Tibial nerve (tissue), 4 donors: Measurements from ENCODE around the gene LIPM. TPM values are rescaled to one million over a fixed set of nuclear protein-coding genes. Genes with fewer than 3 reads are reported as not detected.

Experiments used
- DNase-seq, 2 donors: peaks; one replicate each; pipeline ENCODE4 v3.0.0-alpha.2; 2019; ENCODE audit warnings: low spot score in 2 of 2
- H3K27ac ChIP-seq, 4 donors: fragments of 200-600 bp; sonication (generic) in 3 of 4; one replicate each; pipeline ENCODE4 v1.5.1; 2017 to 2019; ENCODE audit warnings: mild to moderate bottlenecking in 1 of 4
- H3K27me3 ChIP-seq, 2 donors: fragments of 200-600 bp; sonication (generic) in 1 of 2; one replicate each; pipeline versions ENCODE4 v1.5.1 to v1.6.0; 2017 to 2019
- H3K36me3 ChIP-seq, 3 donors: fragments of 200-600 bp; sonication (generic); one replicate each; pipeline ENCODE4 v1.5.1; 2018 to 2019
- H3K4me1 ChIP-seq, 4 donors: fragments of 200-600 bp; sonication (generic) in 3 of 4; one replicate each; pipeline ENCODE4 v1.5.1; 2017 to 2019
- H3K4me3 ChIP-seq, 4 donors: fragments of 200-600 bp; sonication (generic) in 3 of 4; one replicate each; pipeline ENCODE4 v1.5.1; 2017 to 2019; ENCODE audit warnings: mild to moderate bottlenecking in 1 of 4, moderate library complexity in 1 of 4
- H3K9me3 ChIP-seq, 4 donors: fragments of 200-600 bp; sonication (generic) in 3 of 4; one replicate each; pipeline ENCODE4 v1.5.1; 2017 to 2019
- CTCF ChIP-seq, 5 experiments: fragments of 200-600 bp in 3 of 5; fragments of 450-650 bp in 2 of 5; sonication (generic) in 3 of 5; IDR thresholded peaks; one replicate each; pipeline ENCODE4 v1.5.1; 2016 to 2019; ENCODE audit warnings: antibody characterized with exemption in 5 of 5, mild to moderate bottlenecking in 3 of 5, moderate library complexity in 2 of 5
- EP300 ChIP-seq, 2 donors: sonication (generic); formaldehyde crosslinking; IDR thresholded peaks; one replicate each; pipeline ENCODE4 v1.6.1; 2017; ENCODE audit warnings: antibody characterized with exemption in 2 of 2, mild to moderate bottlenecking in 1 of 2
- POLR2A ChIP-seq, 2 donors: fragments of 450-650 bp; IDR thresholded peaks; one replicate each; pipeline ENCODE4 v1.6.1; 2017; ENCODE audit warnings: antibody characterized with exemption in 2 of 2, mild to moderate bottlenecking in 2 of 2, moderate library complexity in 2 of 2
- WGBS, 2 donors: methylation state at CpG; one replicate each; pipeline ENCODE4 v1.1.5; 2018; 5-methylcytosine and 5-hydroxymethylcytosine counted together
- total RNA-seq, 4 donors: library from RNA; depleted of rRNA; stranded (reverse); fragments of >200 nt; gene quantifications; one replicate each; pipeline ENCODE4 v1.1.0, GENCODE V29; 2016

Gene LIPM
- total RNA-seq, result not detected

- WGBS, 2 donors, result 71 to 81% methylated on average over 2 of the region's 2 CpGs
- H3K9me3 ChIP-seq, result no peaks in the 10 kb centered on the region
- no peak for DNase-seq
- TF ChIP-seq EP300 (IDR thresholded peaks at IDR 0.05) (no peak), CTCF (IDR thresholded peaks at IDR 0.05) (no peak), POLR2A (IDR thresholded peaks at IDR 0.05) (no peak)
- no peak within 1 kb of the TSS for H3K27ac ChIP-seq
- no peaks in the 10 kb centered on the region for H3K36me3 ChIP-seq
- H3K4me3 ChIP-seq, result no peak within 1 kb of the TSS
- H3K27me3 ChIP-seq, result no peaks in the 10 kb centered on the region
- no peaks in the 10 kb centered on the region for H3K4me1 ChIP-seq
Observed at GRCh38 chr10:88802523-88803285, at the start of gene LIPM. Gene LIPM, plus strand, starts transcription at chr10:88802730. Its CDS starts 167 bp downstream, at chr10:88802897.

DNA sequence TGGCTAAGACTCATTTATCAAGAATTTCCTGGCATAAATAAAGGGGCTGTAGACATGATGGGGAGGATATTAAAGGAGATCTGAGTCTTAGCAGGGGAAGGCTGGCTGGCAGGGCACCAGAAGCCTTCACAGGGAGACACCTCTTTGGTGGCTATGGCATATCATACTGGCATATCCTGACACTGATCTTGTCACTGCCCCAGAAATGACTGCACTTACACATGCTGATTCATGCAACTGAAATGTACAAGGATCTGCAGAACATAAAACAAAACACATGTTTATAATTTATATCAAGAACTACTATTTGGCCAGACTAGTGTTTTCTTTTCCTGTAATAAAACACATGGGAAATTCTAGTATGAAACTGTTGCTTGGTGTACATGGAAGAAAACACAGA lies 48.2 kb upstream of the LIPM start:
- Histone ChIP-seq H3K4me1 (no peaks in the 10 kb centered on the region), H3K4me3 (no peak overlapping the region), H3K27me3 (no peaks in the 10 kb centered on the region), H3K36me3 (no peaks in the 10 kb centered on the region), H3K27ac (no peak overlapping the region), H3K9me3 (peaks cover 0 to 1% (median 0%) of the 10 kb centered on the region in 4 donors)
- no peak for TF ChIP-seq POLR2A (IDR thresholded peaks at IDR 0.05)
- TF ChIP-seq EP300 (IDR thresholded peaks at IDR 0.05), result no peak
- no peak for TF ChIP-seq CTCF (IDR thresholded peaks at IDR 0.05)
- no peak for DNase-seq

- H3K36me3 ChIP-seq, result no peaks in the 10 kb centered on the region
- H3K4me1 ChIP-seq, result no peaks in the 10 kb centered on the region
- H3K27ac ChIP-seq, result no peak overlapping the region
- no peak for DNase-seq
- WGBS, 2 donors, result 66 to 72% methylated on average over 3 of the region's 3 CpGs
- H3K9me3 ChIP-seq, result no peaks in the 10 kb centered on the region
- no peak overlapping the region for H3K4me3 ChIP-seq
- TF ChIP-seq CTCF (IDR thresholded peaks at IDR 0.05) (no peak), EP300 (IDR thresholded peaks at IDR 0.05) (no peak), POLR2A (IDR thresholded peaks at IDR 0.05) (no peak)
- no peaks in the 10 kb centered on the region for H3K27me3 ChIP-seq
Observed at GRCh38 chr10:88755753-88756152, 46.8 kb upstream of the LIPM start.

GRCh38 chr10:88756660-88757059 lies 45.9 kb upstream of the LIPM start:
- TF ChIP-seq POLR2A (IDR thresholded peaks at IDR 0.05) (no peak), CTCF (IDR thresholded peaks at IDR 0.05) (no peak), EP300 (IDR thresholded peaks at IDR 0.05) (no peak)
- DNase-seq, result no peak
- Histone ChIP-seq H3K4me1 (no peaks in the 10 kb centered on the region), H3K9me3 (no peaks in the 10 kb centered on the region), H3K27ac (no peak overlapping the region), H3K4me3 (no peak overlapping the region), H3K36me3 (no peaks in the 10 kb centered on the region), H3K27me3 (no peaks in the 10 kb centered on the region)
- WGBS, 2 donors, result 0 to 3% methylated on average over 1 of the region's 1 CpG

GRCh38 chr10:88759366-88760101 lies 43.0 kb upstream of the LIPM start, which contains the start of gene LIPN:
Gene LIPN, plus strand, starts transcription at chr10:88760020. Its CDS starts 1,386 bp downstream, at chr10:88761406.
- TF ChIP-seq EP300 (IDR thresholded peaks at IDR 0.05) (peak in 1 of 2 donors; percentile 78), POLR2A (IDR thresholded peaks at IDR 0.05) (no peak), CTCF (IDR thresholded peaks at IDR 0.05) (no peak)
- Histone ChIP-seq H3K4me1 (no peaks in the 10 kb centered on the region), H3K36me3 (no peaks in the 10 kb centered on the region), H3K27me3 (no peaks in the 10 kb centered on the region), H3K27ac (peak within 1 kb of the TSS in 1 of 4 donors; percentile 27), H3K9me3 (no peaks in the 10 kb centered on the region), H3K4me3 (no peak within 1 kb of the TSS)
- 86 to 87% methylated on average over 7 of the region's 7 CpGs for whole genome bisulfite sequencing, 2 donors
- DNase-seq, result peak in 1 of 2 donors; percentile 44
